Endothelial cell of umbilical vein (primary cell): ENCODE measurements around the gene TRMT44.

Experiments used
- EZH2 ChIP-seq: IDR thresholded peaks from 2 replicates; pipeline ENCODE4 v1.6.1; 2012; ENCODE audit warnings: borderline replicate concordance, low read depth, mild to moderate bottlenecking, moderate library complexity, low read length, inconsistent platforms; ENCODE audit not compliant: severe bottlenecking
- GATA2 ChIP-seq: IDR thresholded peaks from 2 replicates; pipeline ENCODE4 v1.7.0; 2011; ENCODE audit warnings: low read depth, mild to moderate bottlenecking, moderate library complexity, mixed read lengths, low read length; ENCODE audit not compliant: insufficient read length, insufficient read depth
- JUN ChIP-seq: IDR thresholded peaks from 2 replicates; pipeline ENCODE4 v1.6.1; 2011; ENCODE audit warnings: borderline replicate concordance, low read depth; ENCODE audit not compliant: insufficient read length, insufficient read depth
- MYC ChIP-seq: IDR thresholded peaks from one replicate; pipeline ENCODE4 v1.6.1; 2011; ENCODE audit warnings: mild to moderate bottlenecking, low read depth, low read length
- POLR2A ChIP-seq: IDR thresholded peaks from 2 replicates; pipeline ENCODE4 v1.6.1; 2012; ENCODE audit warnings: low read depth, mild to moderate bottlenecking, control low read depth, low read length
- POLR2AphosphoS5 ChIP-seq: IDR thresholded peaks from 2 replicates; pipeline ENCODE4 v1.6.1; 2012; ENCODE audit warnings: low read depth, mild to moderate bottlenecking, control low read depth, low read length, moderate library complexity; ENCODE audit not compliant: insufficient read depth
- TF ChIP-seq, protein P1 (sequence below), 2 donors: IDR thresholded peaks; 1 replicate in 1 of 2; 2 replicates in 1 of 2; pipeline ENCODE4 v1.5.1; 2011; ENCODE audit warnings: low read length in 2 of 2, mild to moderate bottlenecking in 2 of 2, moderate library complexity in 2 of 2, control low read depth in 1 of 2, inconsistent platforms in 1 of 2, low read depth in 1 of 2; ENCODE audit not compliant: insufficient read depth in 1 of 2; ENCODE audit errors: extremely low read depth in 1 of 2
- TF ChIP-seq, protein P2 (sequence below): IDR thresholded peaks from 2 replicates; pipeline ENCODE4 v1.6.1; 2011; ENCODE audit not compliant: insufficient read depth, insufficient read length

- TF ChIP-seq POLR2AphosphoS5 (no peak), POLR2A (no peak), EZH2 (no peak), MYC (no peak), JUN (no peak), GATA2 (no peak)
- TF ChIP-seq, protein P1, sequence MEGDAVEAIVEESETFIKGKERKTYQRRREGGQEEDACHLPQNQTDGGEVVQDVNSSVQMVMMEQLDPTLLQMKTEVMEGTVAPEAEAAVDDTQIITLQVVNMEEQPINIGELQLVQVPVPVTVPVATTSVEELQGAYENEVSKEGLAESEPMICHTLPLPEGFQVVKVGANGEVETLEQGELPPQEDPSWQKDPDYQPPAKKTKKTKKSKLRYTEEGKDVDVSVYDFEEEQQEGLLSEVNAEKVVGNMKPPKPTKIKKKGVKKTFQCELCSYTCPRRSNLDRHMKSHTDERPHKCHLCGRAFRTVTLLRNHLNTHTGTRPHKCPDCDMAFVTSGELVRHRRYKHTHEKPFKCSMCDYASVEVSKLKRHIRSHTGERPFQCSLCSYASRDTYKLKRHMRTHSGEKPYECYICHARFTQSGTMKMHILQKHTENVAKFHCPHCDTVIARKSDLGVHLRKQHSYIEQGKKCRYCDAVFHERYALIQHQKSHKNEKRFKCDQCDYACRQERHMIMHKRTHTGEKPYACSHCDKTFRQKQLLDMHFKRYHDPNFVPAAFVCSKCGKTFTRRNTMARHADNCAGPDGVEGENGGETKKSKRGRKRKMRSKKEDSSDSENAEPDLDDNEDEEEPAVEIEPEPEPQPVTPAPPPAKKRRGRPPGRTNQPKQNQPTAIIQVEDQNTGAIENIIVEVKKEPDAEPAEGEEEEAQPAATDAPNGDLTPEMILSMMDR (IDR thresholded peaks at IDR 0.05; ENCODE audit: extremely low read depth in 1 of 2, insufficient read depth in 1 of 2, low read depth in 1 of 2, low read length in 2 of 2) = no peak
- TF ChIP-seq, protein P2, sequence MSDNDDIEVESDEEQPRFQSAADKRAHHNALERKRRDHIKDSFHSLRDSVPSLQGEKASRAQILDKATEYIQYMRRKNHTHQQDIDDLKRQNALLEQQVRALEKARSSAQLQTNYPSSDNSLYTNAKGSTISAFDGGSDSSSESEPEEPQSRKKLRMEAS = no peak
Measured at GRCh38 chr4:8523766-8524165, 83.2 kb downstream of the TRMT44 start.
